Activated CD4-positive, CD25-positive, alpha-beta regulatory T cell (primary cell): Measurements from ENCODE around the gene SMG6.
"Not testable (repeated sequence)": the region's sequence is repeated elsewhere in the genome, so short reads cannot be mapped to it uniquely, and the experiment has no call there.

Experiments used
- DNase-seq, 4 experiments: peaks; one replicate each; lab custom pipeline; 2025; lab: John Stamatoyannopoulos, UW

Gene SMG6

DNA sequence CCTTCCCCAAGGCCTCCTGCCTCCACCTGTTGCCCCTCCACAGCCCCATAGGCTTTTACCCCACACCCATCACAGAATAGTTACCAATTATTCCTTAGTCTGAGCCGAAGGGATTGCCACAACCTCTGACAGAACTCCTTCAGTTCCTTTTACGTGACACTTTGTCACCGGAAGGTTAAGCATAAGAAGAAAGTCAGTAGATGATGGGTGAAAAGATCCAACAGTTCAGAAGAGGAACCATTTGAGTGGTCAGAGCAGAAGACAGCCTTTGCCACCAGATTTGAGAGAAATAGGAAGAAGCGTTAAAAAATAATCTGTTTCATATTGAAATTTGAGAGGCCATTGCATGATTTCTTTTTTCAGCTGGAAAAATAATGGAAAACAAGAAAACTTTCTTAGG is 1.3 kb upstream of the SMG6 start:
- DNase-seq: no peak

DNA sequence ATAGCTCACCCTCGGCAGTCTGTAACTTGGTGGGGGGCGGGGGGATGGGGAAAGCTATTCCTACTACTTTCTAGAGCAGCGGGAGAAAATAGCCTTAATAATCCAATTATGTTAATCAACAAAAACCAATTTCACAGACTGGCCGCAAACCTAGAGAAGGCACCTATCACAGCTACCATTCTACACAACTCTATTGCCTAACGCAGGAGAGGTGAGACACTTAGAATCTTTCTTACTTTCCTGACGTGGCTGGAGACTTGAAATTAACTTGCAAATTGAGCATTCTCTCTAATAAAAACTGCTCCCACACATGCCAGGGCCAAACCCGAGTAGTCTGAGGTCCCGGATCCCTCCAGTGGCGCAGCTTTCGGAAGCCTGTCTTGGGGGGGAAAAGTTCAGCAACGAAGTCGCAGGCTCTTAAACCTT is 794 bp downstream of the SMG6 start:
- DNase-seq: no peak

DNA sequence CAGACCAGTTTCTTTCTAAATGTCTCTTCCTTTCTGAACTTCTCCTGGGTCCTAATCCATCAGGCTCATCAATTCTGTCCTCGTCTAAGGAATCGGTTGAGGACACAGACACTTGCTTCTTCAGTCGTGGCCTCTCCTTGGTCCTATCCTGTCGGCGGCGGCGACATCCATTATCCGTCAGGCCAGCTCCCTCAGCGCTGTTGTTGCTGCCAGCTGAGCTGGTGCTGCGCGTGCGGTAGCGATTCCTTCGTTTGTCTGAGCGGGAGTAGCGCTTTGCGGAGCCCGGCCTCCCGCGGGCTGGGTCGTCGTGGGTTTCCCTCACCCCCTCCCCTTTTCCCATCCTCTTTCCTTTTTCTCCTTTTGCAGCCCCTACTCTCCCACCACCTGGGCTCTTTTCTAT is 3.8 kb downstream of the SMG6 start:
- no peak for DNase-seq

DNA sequence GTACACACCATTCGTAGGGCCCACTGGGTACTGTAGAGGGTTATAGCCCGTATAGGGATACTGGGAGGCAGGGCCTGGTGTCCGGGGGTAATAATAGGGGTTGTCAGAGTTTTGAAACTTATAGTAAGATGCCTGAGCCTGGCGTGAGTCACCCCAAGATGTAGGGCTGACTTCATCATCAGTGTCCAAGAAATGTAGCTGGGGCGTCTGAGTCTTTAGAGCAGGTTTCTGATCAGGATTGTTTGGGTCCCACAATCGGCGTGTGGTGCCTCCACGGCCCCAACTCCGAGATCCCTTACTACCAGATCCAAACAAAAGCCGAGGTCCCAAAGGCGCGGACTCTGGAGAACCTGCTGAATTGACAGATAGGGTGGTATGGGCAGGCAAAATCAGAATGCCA is 4.4 kb downstream of the SMG6 start:
- no peak for DNase-seq

DNA sequence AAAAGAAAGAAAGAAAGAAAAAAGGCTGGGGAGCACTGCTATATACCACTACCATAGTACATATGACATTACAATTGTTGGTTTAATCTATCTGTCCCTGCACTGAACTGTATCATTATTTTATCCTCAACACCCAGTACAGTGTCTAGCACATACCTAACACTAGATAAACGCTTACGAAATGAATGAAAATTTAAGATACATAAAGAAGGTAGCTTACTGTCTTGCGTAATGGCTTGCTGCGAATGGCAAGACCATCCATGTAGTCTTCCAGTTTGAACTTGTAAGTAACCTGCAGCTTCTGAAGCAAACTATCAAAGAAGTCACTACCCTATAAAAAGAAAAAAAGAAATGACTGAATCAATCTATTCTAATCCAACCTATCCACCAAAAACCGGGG is 6.6 kb downstream of the SMG6 start:
- DNase-seq: no peak

DNA sequence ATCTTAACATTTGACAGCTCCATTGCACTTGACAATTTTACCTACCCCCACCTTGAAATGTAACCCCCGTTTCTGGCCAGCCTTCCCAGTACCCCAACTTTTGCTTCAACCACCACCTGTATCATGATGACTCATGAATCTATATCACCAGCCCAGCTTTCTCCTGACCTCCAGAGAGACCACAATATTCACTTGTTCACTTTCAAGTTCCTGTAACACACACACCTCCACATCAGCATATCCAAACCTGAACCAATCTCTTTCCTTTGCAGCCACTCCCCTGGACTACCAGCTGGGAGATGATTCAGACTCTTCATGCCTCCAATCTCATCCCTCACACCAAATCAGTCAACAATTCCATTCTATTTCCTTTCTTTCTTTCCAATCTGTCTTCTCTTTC is 8.0 kb downstream of the SMG6 start:
- DNase-seq: no peak

DNA sequence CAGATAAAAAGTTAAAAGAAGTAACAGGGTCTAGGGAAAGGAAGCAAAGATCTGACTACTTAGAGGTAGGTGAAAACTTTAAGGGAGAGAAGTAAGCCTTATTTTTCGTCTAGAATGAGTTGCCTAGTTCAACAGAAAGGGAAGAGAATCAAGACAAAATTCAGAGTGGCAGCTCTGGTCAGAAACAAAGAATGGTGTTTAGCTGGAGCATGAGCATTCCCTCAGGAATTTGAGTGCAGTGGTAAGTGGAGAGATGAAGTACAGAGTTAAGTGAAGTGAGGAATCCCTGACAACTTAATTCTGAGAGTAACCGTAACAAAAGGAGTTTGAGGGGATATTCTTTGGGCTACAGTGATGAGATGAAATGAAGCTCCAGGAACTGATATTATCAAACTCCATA is 11.5 kb downstream of the SMG6 start:
- no peak for DNase-seq

DNA sequence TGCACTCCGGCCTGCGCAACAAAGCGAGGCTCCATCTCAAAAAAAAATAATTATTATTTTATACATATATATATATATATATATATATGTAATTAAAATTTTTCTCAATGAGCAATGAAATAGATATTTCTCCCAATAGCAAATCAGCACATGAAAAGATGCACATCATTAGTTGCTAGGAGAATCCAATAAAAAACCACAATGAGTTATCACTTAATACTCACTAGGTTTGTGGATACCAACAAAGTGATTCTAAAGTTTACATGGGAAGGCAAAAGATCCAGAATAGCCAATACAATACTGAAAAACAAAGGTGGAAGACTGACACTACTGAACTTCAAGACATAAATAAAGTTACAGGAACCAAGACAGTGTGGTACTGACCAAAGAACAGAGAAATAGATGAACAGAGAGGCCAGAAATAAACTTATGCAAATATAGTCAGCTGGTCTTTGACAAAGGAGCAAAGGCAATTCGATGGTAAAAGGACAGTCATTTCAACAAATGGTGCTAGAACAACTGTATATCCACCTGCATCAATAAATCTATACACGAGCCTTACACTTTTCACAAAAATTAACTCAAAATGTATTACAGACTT is 13.6 kb downstream of the SMG6 start:
- DNase-seq: no peak

DNA sequence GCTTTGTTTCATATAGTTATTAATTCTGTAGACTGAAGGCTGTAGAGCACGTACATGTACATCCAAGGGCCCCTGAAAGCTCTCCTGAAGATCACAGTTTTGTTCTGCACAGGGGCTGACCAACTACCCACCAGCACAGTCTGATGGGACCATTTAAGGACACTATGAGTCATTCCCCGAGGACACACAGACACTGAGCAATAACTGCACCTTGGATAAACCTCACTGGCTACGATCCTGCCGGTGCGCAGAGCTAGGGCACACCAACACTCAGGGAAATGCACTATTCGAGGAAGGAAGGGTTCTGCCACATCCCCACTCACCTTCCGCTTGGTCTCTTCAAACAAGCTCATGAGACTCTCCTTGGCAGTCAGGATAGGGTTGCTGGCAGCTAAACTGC is 20.3 kb downstream of the SMG6 start:
- no peak for DNase-seq

DNA sequence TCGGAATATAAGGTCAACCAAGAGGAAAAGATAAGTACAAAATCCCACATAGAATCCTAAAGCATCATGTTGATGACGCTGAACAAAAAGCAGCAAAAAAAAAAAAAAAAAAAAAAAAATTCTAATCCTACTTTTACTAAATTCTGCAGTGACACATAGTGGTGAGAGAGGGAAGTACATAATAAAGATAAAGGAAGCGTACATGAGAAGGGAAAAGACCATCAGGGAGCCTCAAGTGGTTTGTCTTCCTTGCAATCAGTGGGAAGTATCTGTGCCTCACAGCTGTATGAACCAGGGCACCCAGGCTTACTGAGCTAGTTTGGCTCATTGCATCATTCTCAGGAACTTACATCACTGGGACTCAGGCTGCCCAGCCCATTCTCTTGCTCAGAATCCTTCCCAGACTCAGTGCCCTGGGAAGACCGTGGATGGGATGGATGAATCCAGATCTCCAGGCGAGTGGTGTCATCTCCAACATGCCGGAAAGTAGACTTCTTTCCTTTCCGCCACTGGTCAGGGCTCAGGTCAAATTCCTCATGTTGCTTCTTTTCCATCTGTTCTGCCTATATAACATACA is 21.2 kb downstream of the SMG6 start:
- no peak for DNase-seq

DNA sequence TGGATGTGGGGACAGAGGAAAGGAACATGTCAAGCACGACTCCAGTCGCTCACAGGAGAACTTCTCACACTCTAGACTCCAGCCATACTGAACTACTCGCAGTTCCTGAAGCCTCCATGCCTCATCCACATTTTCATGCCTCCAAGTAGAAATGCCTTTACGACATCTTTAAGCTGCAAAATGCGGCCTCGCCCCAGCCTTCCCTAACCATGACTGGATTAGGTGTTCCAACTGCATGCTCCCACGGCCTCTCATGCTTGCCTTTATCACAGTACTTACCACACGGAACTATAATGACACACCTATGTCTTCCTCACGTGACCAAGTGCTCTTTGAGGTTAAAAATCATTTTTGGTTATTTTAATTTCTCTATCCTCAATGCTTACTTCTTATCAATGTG is 23.9 kb downstream of the SMG6 start:
- DNase-seq: no peak

DNA sequence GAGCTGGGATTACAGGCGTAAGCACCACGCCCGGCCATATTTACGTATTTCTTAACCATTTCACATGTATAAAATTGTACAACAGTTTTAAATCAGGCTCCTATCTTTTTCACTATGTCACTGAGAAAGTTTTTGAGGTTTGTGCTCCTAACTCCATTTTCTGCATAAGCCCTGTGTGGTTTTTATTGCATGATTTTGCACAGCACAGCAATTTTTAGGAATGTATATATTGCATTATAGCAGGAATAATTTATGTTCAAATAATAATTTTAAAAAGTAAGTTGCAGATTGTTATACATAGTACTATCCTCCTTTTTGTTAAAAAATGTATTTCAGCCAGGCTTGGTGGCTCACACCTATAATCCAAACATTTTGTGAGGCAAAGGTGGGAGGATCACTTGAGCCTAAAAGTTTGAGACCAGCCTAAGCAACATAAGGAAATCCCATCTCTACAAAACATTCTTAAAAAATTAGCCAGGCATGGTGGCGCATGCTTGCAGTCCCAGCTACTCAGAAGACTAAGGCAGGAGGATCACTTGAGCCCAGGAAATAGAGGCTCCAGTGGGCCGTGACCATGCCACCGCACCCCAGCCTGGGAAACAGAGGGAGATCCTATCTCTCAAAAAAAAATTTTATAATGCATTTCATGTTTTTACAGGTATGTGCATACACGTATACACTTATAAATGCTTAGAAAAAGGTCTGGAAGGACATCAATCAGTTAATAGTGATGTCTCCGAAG is 26.0 kb downstream of the SMG6 start:
- DNase-seq: no peak

DNA sequence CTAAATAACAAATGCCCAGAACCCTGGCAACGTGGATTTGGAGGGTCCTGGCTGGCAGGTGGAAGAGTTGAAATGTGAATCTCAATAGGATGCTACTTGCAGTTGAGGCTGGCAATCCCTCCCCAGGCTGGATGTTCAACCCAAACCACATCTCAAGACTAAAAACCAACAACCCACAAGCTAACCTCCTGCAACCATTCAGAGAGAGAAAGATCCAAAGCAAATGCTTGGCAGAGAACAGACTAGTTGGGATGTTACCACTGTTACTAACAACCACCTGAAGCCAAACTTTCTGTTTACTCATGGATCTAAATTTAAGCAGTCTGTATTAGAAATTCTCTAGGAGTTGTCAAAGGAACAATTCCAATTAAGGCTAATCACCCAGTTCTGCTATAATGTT is 27.9 kb downstream of the SMG6 start:
- no peak for DNase-seq

DNA sequence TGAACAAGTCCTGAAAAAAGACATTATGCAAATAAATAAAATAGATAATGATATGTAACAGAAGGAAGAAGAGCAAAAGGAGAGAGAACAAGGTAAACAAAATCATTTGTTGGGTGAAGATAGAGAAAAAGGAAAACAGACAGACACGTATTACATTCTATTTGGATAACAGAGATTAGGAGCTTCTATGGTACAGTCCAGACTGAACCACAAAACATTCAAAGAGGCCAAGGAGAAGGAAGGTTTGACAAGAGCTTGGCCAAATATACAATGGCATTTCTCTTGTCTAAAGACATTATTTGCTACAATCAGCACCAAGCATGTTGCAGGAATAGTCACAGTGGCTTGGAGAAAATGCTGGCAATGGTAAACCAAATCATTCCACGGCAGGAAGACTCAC is 29.2 kb downstream of the SMG6 start:
- DNase-seq: no peak

DNA sequence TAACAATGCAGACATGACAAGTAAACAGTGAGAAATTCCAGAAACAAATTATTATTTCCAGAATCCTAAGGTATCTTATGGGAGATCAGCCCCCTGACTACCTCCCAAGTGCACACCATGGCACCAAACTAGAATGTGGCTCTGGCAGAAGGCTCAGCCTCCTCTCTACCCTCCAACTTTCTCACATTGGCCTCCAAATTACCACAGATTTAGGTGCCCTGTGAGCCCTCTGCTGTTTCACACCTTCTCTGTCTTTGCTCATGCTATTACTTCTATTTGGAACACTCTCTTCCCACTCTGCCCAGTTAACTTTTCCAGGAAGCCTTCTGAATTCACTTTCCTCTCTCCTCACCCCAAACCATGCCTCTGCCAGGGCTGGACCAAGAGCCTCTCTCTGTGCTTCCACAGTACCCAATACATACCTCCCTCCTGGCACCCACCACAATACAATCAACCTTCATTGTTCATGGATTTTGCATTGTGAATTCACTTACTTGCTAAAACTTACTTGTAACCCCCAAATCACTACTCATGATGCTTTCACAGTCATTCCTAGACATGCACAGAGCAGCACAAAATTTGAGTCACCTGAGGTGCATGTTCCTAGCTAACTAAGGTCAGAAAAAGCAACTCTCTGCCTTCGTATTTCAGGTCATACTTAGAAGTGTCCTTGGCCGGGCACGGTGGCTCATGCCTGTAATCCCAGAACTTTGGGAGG is 31.4 kb downstream of the SMG6 start:
- DNase-seq: no peak

DNA sequence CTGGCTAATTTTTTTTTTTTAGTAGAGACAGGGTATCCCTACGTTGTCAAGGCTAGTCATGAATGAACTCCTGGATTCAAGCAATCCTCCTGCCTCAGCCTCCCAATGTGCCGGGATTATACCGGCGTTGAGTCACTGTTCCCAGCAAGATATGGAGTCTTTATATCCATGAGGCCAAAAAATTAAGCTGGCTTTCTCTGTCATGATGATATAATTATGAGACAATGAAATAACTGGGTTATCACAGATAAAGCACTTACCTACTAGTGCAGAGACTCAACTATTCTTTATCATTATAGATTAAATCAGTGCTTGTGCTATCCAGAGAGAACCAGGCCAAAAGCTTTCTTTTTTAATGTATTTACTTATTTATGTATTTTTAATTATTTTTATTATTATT is 36.2 kb downstream of the SMG6 start:
- DNase-seq: no peak

DNA sequence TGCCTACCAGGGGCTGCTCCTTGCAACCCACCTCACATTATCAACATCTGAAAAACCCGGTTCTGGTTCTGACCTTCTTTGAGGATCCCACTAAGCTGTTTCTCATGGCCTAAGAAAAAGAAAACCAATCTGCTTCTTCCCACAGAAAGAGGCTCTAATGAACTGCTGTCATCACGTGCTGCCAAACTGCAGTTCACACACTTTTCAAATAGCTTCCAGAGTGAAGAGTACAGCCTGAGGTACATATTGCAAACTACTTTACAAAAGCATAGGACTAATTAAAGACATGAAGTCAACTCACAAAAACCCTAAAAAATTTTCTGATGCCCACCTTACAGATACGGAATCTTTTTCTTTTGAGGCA is 36.7 kb downstream of the SMG6 start:
- no peak for DNase-seq

DNA sequence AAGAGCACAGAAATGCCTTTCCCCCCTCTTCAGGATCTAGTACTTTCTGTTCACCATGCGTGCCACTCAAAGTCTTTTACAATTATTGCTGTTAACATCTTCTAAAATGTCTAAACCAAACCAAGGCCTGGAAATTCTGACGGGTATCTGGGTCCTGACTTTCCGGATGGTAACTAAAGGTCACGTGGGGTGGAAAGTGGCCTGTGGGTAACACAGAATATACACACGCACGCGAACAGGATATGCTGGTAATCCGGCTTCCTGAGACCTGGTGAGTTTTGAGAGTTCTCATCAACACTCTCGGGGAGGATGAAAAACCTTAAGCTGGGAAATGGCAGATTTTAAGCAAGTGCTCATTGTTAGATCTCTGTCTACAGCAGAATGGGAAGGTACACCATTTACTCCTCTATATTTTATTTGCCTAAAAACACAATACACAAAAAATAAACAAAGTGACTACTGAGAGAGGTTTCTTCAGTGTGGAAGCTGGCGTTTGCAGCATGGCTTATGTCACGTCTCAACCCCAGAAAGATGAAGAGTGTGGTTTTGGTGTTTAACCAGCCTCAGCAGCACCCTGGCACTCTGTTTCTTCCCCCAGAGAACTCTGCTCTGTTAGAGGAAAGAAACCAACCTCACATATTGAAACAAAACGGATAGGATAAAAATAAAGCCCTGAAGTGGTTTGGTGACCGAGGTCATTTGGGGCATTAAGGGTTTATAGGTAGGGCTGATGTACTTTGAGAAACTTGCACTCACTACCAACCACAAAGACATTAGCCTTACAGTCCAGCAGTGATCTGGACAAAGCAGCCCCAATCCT is 37.3 kb downstream of the SMG6 start:
- peak; percentile 40 to 54 (median 50) for DNase-seq

DNA sequence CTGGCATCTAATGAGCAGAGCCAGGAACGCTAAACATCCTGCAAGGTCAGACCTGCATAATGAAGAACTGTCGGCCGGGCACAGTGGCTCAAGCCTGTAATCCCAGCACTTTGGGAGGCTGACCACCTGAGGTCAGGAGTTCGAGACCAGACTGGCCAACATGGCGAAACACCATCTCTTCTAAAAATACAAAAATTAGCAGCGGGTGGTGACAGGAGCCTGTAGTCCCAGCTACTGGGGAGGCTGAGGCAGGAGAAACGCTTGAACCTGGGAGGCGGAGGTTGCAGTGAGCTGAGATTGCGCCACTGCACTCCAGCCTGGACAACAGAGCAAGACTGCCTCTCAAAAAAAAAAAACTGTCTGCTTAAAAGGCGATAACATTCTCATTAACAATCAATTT is 38.4 kb downstream of the SMG6 start:
- not testable (repeated sequence) for DNase-seq

DNA sequence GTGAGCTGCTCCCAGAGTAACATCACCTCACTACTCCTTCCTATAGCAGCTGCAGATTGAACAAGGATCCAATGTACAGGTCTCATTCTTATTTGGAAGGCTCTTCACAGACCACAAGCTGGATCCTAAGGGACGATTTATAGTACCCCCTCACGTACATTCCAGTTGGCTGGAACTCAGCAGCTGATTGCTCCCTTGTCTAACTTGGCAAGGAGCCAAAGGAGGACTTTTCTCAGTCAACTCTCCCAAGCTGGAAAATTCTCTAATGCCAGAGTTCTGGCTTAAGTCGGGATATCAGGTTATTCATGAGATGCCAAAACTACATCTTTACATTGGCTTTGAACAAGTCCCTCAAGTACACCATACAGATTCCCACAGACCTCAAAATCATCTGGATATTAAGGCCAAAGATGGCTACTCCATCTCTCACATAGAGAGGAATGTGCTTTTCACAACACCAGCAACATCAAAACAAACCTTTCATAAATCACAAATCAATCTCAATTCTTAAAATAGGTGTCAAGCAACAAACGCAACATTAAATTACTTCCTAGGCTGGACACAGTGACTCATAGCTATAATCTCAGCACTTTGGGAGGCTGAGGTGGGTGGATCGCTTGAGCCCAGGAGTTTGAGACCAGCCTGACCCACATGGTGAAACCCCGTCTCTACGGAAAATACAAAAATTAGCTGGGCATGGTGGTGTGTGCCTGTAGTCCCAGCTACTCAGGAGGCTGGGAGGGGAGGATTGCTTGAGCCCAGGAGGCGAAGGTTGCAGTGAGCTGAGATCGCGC is 39.3 kb downstream of the SMG6 start:
- DNase-seq: no peak
